Measurements from ENCODE around the gene PHACTR4.
"Not testable (repeated sequence)": the region's sequence is repeated elsewhere in the genome, so short reads cannot be mapped to it uniquely, and the experiment has no call there.

Gene PHACTR4

DNA sequence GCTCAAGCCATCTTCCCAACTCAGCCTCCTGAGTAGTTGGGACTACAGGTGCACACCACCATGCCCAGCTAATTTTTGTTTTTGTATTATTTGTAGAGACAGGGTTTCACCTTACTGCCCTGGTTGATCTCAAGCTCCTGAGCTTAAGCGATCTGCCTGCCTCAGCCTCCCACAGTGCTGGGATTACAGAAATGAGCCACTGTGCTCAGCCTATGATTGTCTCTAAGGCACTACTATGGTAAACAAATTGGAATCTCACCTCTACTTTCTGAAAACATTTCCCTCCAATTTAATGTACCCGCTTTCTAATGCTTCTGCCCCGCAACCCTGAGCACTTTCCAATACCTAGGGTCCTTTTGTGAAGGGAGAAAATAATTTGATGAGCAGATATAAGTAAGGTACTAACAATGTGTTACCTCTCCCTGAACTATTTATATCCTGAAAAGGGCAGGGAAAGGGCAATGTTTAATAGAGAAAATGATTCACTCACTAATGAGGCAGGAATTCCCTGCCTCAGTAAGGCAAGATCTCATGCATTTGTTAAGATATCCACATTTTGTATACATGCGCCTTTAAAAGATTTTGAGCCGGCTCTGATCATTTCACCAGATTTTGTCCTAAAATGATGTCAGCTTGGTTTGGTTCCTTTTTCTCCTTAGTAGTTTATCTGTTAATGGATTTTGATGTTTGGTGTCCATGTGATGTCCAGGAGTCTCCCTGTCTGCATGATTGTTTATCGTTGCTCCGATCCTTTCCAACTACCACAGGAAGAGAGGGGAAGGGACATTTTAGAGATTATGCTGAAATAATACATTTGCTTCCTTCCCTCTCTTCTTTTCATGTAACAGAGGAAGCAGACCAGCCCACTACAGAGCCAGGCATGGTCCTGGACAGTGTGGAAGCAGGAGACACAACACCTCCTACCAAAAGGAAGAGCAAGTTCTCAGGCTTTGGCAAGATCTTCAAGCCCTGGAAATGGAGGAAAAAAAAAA, 89.0 kb downstream of the PHACTR4 start:
- Histone ChIP-seq H3K27me3 (ENCODE audit: insufficient read depth, low read length) (no peaks in the 10 kb centered on the region), H3K4ac (ENCODE audit: low read depth, low read length) (no peak overlapping the region), H3K9me3 (ENCODE audit: insufficient read depth, low read depth, low read length) (no peaks in the 10 kb centered on the region), H3K23ac (ENCODE audit: low read length) (no peak overlapping the region), H3K27ac (ENCODE audit: low read depth, low read length) (no peak overlapping the region), H4K12ac (ENCODE audit: low read depth, low read length) (no peak overlapping the region), H3K18ac (ENCODE audit: low read length) (no peak overlapping the region), H4K8ac (ENCODE audit: low read depth, low read length) (no peak overlapping the region), H3K4me2 (ENCODE audit: low read length) (no peak overlapping the region), H2BK120ac (ENCODE audit: insufficient read depth, low read length, poor library complexity) (no peak overlapping the region), H4K91ac (ENCODE audit: low read depth, low read length) (no peak overlapping the region), H3K4me1 (ENCODE audit: control insufficient read depth in 1 of 2, insufficient read depth in 2 of 2, low read length in 2 of 2) (peaks cover 0 to 3% of the 10 kb centered on the region in 2 experiments), H3K36me3 (ENCODE audit: control insufficient read depth in 1 of 2, insufficient read depth in 2 of 2, low read length in 2 of 2) (peaks cover 4 to 5% of the 10 kb centered on the region in 2 experiments), H3K9ac (ENCODE audit: low read length) (no peak overlapping the region), H3K79me1 (ENCODE audit: low read length) (no peaks in the 10 kb centered on the region), H2BK12ac (ENCODE audit: low read length) (no peak overlapping the region), H2BK5ac (ENCODE audit: low read depth, low read length, poor library complexity) (no peak overlapping the region), H3K4me3 (ENCODE audit: low read depth, low read length) (no peak overlapping the region), H3K79me2 (ENCODE audit: control insufficient read depth, insufficient read depth, low read length, poor library complexity) (no peaks in the 10 kb centered on the region), H2AK5ac (ENCODE audit: low read length) (no peak overlapping the region), H2AFZ (ENCODE audit: insufficient read depth, low read length, poor library complexity) (no peak overlapping the region), H3K14ac (ENCODE audit: low read length) (no peak overlapping the region)
- no peak for DNase-seq
- WGBS (ENCODE audit: extremely low coverage, insufficient coverage, insufficient read length), result no CpG with 5 or more reads among the region's 7 CpGs

DNA sequence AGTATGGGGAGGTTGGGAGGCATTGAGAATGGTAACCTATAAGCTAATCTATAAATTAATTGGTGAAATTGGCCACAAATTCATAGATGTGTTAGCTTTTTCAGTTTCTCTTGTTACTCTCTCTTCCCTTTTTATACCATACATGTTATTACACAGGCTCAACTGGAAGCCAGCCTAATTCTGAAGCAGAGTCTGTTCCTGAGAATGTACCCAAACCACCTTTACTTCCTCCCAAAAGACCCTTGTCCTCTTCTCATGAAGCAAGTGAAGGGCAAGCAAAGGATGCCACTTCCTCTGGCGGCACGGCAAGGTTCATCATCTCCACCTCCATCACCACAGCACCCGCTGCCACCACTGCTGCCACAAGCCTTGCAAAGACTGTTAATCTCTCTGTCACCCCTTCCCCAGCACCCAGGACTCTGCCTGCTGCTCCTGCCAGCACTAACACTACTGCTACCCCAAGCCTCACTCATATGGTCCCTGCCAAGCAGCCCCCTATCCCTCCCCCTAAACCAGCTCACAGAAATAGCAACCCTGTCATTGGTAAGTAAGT, 96.8 kb downstream of the PHACTR4 start:
- Histone ChIP-seq H3K14ac (ENCODE audit: low read length) (no peak overlapping the region), H3K79me2 (ENCODE audit: control insufficient read depth, insufficient read depth, low read length, poor library complexity) (no peaks in the 10 kb centered on the region), H3K23ac (ENCODE audit: low read length) (no peak overlapping the region), H3K9ac (ENCODE audit: low read length) (no peak overlapping the region), H3K27me3 (ENCODE audit: insufficient read depth, low read length) (no peaks in the 10 kb centered on the region), H3K4me2 (ENCODE audit: low read length) (no peak overlapping the region), H4K12ac (ENCODE audit: low read depth, low read length) (no peak overlapping the region), H4K8ac (ENCODE audit: low read depth, low read length) (no peak overlapping the region), H3K4me3 (ENCODE audit: low read depth, low read length) (no peak overlapping the region), H3K9me3 (ENCODE audit: insufficient read depth, low read depth, low read length) (peaks cover 2% of the 10 kb centered on the region), H3K36me3 (ENCODE audit: control insufficient read depth in 1 of 2, insufficient read depth in 2 of 2, low read length in 2 of 2) (peaks cover 12 to 13% of the 10 kb centered on the region in 2 experiments), H3K27ac (ENCODE audit: low read depth, low read length) (no peak overlapping the region), H3K18ac (ENCODE audit: low read length) (no peak overlapping the region), H2AFZ (ENCODE audit: insufficient read depth, low read length, poor library complexity) (no peak overlapping the region), H2AK5ac (ENCODE audit: low read length) (no peak overlapping the region), H3K4me1 (ENCODE audit: control insufficient read depth in 1 of 2, insufficient read depth in 2 of 2, low read length in 2 of 2) (no peaks in the 10 kb centered on the region), H2BK120ac (ENCODE audit: insufficient read depth, low read length, poor library complexity) (no peak overlapping the region), H2BK5ac (ENCODE audit: low read depth, low read length, poor library complexity) (no peak overlapping the region), H4K91ac (ENCODE audit: low read depth, low read length) (no peak overlapping the region), H3K4ac (ENCODE audit: low read depth, low read length) (no peak overlapping the region), H2BK12ac (ENCODE audit: low read length) (no peak overlapping the region), H3K79me1 (ENCODE audit: low read length) (no peaks in the 10 kb centered on the region)
- no CpG with 5 or more reads among the region's 3 CpGs for WGBS (ENCODE audit: extremely low coverage, insufficient coverage, insufficient read length)
- no peak for DNase-seq

DNA sequence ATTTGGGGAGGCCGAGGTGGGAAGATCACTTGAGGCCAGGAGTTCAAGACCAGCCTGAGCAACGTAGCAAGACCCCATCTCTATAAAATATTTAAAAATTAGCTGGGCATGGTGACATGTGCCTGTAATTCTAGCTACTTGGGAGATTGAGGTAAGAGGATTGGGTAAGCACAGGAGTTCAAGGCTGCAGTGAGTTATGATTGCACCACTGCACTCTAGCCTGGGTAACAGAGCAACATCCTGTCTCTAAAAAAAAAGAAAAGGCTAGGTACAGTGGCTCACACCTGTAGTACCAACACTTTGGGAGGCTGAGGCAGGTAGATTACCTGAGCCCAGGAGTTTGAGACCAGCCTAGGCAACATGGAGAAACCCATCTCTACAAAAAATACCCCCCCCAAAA, 100.6 kb downstream of the PHACTR4 start:
- H3K23ac ChIP-seq (ENCODE audit: low read length), result no peak overlapping the region
- no peak overlapping the region for H2BK5ac ChIP-seq (ENCODE audit: low read depth, low read length, poor library complexity)
- H2BK120ac ChIP-seq (ENCODE audit: insufficient read depth, low read length, poor library complexity), result no peak overlapping the region
- peaks cover 29% of the 10 kb centered on the region in 2 experiments for H3K36me3 ChIP-seq (ENCODE audit: control insufficient read depth in 1 of 2, insufficient read depth in 2 of 2, low read length in 2 of 2)
- no peak overlapping the region for H3K14ac ChIP-seq (ENCODE audit: low read length)
- no peaks in the 10 kb centered on the region for H3K27me3 ChIP-seq (ENCODE audit: insufficient read depth, low read length)
- H3K79me2 ChIP-seq (ENCODE audit: control insufficient read depth, insufficient read depth, low read length, poor library complexity), result no peaks in the 10 kb centered on the region
- H3K18ac ChIP-seq (ENCODE audit: low read length), result no peak overlapping the region
- H3K9ac ChIP-seq (ENCODE audit: low read length), result no peak overlapping the region
- H2BK12ac ChIP-seq (ENCODE audit: low read length), result no peak overlapping the region
- no peak overlapping the region for H4K8ac ChIP-seq (ENCODE audit: low read depth, low read length)
- no peak overlapping the region for H2AK5ac ChIP-seq (ENCODE audit: low read length)
- H4K91ac ChIP-seq (ENCODE audit: low read depth, low read length), result no peak overlapping the region
- H3K4me3 ChIP-seq (ENCODE audit: low read depth, low read length), result no peak overlapping the region
- H3K4me1 ChIP-seq (ENCODE audit: control insufficient read depth in 1 of 2, insufficient read depth in 2 of 2, low read length in 2 of 2), result no peaks in the 10 kb centered on the region
- no peak overlapping the region for H3K4ac ChIP-seq (ENCODE audit: low read depth, low read length)
- peaks cover 2% of the 10 kb centered on the region for H3K9me3 ChIP-seq (ENCODE audit: insufficient read depth, low read depth, low read length)
- H4K12ac ChIP-seq (ENCODE audit: low read depth, low read length), result no peak overlapping the region
- WGBS (ENCODE audit: extremely low coverage, insufficient coverage, insufficient read length), result no CpG with 5 or more reads among the region's 2 CpGs
- no peak overlapping the region for H2AFZ ChIP-seq (ENCODE audit: insufficient read depth, low read length, poor library complexity)
- no peaks in the 10 kb centered on the region for H3K79me1 ChIP-seq (ENCODE audit: low read length)
- DNase-seq, result no peak
- no peak overlapping the region for H3K27ac ChIP-seq (ENCODE audit: low read depth, low read length)
- H3K4me2 ChIP-seq (ENCODE audit: low read length), result no peak overlapping the region

- H3K4ac ChIP-seq (ENCODE audit: low read depth, low read length); H2BK120ac ChIP-seq (ENCODE audit: insufficient read depth, low read length, poor library complexity); H4K91ac ChIP-seq (ENCODE audit: low read depth, low read length); H4K8ac ChIP-seq (ENCODE audit: low read depth, low read length); H3K27ac ChIP-seq (ENCODE audit: low read depth, low read length); H3K79me1 ChIP-seq (ENCODE audit: low read length); H3K18ac ChIP-seq (ENCODE audit: low read length); H2AFZ ChIP-seq (ENCODE audit: insufficient read depth, low read length, poor library complexity); DNase-seq; H3K79me2 ChIP-seq (ENCODE audit: control insufficient read depth, insufficient read depth, low read length, poor library complexity); H3K14ac ChIP-seq (ENCODE audit: low read length); H3K9ac ChIP-seq (ENCODE audit: low read length); H3K27me3 ChIP-seq (ENCODE audit: insufficient read depth, low read length); H2AK5ac ChIP-seq (ENCODE audit: low read length); H2BK5ac ChIP-seq (ENCODE audit: low read depth, low read length, poor library complexity); H3K4me2 ChIP-seq (ENCODE audit: low read length); H3K4me3 ChIP-seq (ENCODE audit: low read depth, low read length); H4K12ac ChIP-seq (ENCODE audit: low read depth, low read length); H3K23ac ChIP-seq (ENCODE audit: low read length); H3K4me1 ChIP-seq (ENCODE audit: control insufficient read depth in 1 of 2, insufficient read depth in 2 of 2, low read length in 2 of 2); H3K9me3 ChIP-seq (ENCODE audit: insufficient read depth, low read depth, low read length); H2BK12ac ChIP-seq (ENCODE audit: low read length): not testable (repeated sequence)
- peaks cover 37 to 43% of the 10 kb centered on the region in 2 experiments for H3K36me3 ChIP-seq (ENCODE audit: control insufficient read depth in 1 of 2, insufficient read depth in 2 of 2, low read length in 2 of 2)
- no CpG with 5 or more reads among the region's 13 CpGs for WGBS (ENCODE audit: extremely low coverage, insufficient coverage, insufficient read length)
These were observed 110.0 kb downstream of the PHACTR4 start for GRCh38 chr1:28479497-28479896.
